Neural cell (in vitro differentiated cells): ENCODE results near the gene TMEM240.
"Not testable (repeated sequence)": the region's sequence is repeated elsewhere in the genome, so short reads cannot be mapped to it uniquely, and the experiment has no call there.

Source experiments
- EP300 ChIP-seq: fragments of 450-650 bp; conservative IDR thresholded peaks from 2 replicates; pipeline ENCODE4 v1.6.1; 2014; ENCODE audit warnings: antibody characterized with exemption, mild to moderate bottlenecking, moderate library complexity; ENCODE audit not compliant: poor library complexity, severe bottlenecking
- RAD21 ChIP-seq: fragments of 450-650 bp; conservative IDR thresholded peaks from 2 replicates; pipeline ENCODE4 v1.6.1; 2014; ENCODE audit warnings: antibody characterized with exemption, mild to moderate bottlenecking, moderate library complexity
- TF ChIP-seq, protein P1 (sequence below): fragments of 450-650 bp; IDR thresholded peaks from 2 replicates; pipeline ENCODE4 v1.5.1; 2014; ENCODE audit warnings: antibody characterized with exemption, mild to moderate bottlenecking, moderate library complexity; ENCODE audit not compliant: poor library complexity, severe bottlenecking

GRCh38 chr1:1523651-1524050 lies 16.8 kb downstream of the TMEM240 start:
- TF ChIP-seq, protein P1, sequence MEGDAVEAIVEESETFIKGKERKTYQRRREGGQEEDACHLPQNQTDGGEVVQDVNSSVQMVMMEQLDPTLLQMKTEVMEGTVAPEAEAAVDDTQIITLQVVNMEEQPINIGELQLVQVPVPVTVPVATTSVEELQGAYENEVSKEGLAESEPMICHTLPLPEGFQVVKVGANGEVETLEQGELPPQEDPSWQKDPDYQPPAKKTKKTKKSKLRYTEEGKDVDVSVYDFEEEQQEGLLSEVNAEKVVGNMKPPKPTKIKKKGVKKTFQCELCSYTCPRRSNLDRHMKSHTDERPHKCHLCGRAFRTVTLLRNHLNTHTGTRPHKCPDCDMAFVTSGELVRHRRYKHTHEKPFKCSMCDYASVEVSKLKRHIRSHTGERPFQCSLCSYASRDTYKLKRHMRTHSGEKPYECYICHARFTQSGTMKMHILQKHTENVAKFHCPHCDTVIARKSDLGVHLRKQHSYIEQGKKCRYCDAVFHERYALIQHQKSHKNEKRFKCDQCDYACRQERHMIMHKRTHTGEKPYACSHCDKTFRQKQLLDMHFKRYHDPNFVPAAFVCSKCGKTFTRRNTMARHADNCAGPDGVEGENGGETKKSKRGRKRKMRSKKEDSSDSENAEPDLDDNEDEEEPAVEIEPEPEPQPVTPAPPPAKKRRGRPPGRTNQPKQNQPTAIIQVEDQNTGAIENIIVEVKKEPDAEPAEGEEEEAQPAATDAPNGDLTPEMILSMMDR: not testable (repeated sequence)
- TF ChIP-seq RAD21, EP300: not testable (repeated sequence)
